GM23338 (cell line): Measurements from ENCODE around the gene FARP1. TPM values are rescaled to one million over a fixed set of nuclear protein-coding genes. Genes with fewer than 3 reads are reported as not detected.

Experiments
- ATAC-seq: fragments of 200-7000 bp; cut with Tn5 transposase; 3 replicates; pipeline ENCODE4 v1.9.1; 2020
- DNase-seq: peaks from one replicate; pipeline ENCODE4 v3.0.0-alpha.2; 2015; ENCODE audit warnings: low spot score
- H2AFZ ChIP-seq: fragments of 200-600 bp; sonication (generic); 2 replicates; pipeline ENCODE4 v1.8.0; 2016; ENCODE audit warnings: antibody characterized with exemption, mild to moderate bottlenecking, moderate library complexity
- H3F3A ChIP-seq: fragments of 200-600 bp; sonication (generic); replicated peaks from 2 replicates; pipeline ENCODE4 v1.8.0; 2017; ENCODE audit warnings: antibody characterized with exemption, mixed run types, low read depth
- H3K27ac ChIP-seq: fragments of 200-600 bp; sonication (generic); 2 replicates; pipeline ENCODE4 v1.6.1; 2016; ENCODE audit warnings: low read depth
- H3K27me3 ChIP-seq: fragments of 200-600 bp; sonication (generic); 2 replicates; pipeline ENCODE4 v1.8.0; 2016; ENCODE audit warnings: mild to moderate bottlenecking, mixed run types, moderate library complexity; ENCODE audit not compliant: insufficient read depth
- H3K36me3 ChIP-seq: fragments of 200-600 bp; sonication (generic); 2 replicates; pipeline ENCODE4 v1.8.0; 2016; ENCODE audit warnings: mild to moderate bottlenecking; ENCODE audit not compliant: insufficient read depth
- H3K4me1 ChIP-seq: fragments of 200-600 bp; sonication (generic); 2 replicates; pipeline ENCODE4 v1.8.0; 2016; ENCODE audit warnings: mild to moderate bottlenecking, moderate library complexity; ENCODE audit not compliant: insufficient read depth
- H3K4me2 ChIP-seq: fragments of 200-600 bp; sonication (generic); 2 replicates; pipeline ENCODE4 v1.7.1; 2017; ENCODE audit warnings: mixed run types
- H3K4me3 ChIP-seq: fragments of 200-600 bp; sonication (generic); 2 replicates; pipeline ENCODE4 v1.6.1; 2016; ENCODE audit warnings: mixed run types
- H3K79me2 ChIP-seq: fragments of 200-600 bp; sonication (generic); replicated peaks from 2 replicates; pipeline ENCODE4 v1.8.0; 2017; ENCODE audit warnings: mild to moderate bottlenecking; ENCODE audit not compliant: insufficient read depth
- H3K9me2 ChIP-seq: fragments of 200-600 bp; sonication (generic); 2 replicates; pipeline ENCODE4 v1.8.0; 2017; ENCODE audit not compliant: insufficient read depth
- H4K20me1 ChIP-seq: fragments of 200-600 bp; sonication (generic); replicated peaks from 2 replicates; pipeline ENCODE4 v1.8.0; 2017; ENCODE audit warnings: mild to moderate bottlenecking; ENCODE audit not compliant: insufficient read depth
- H3K27ac Mint-ChIP-seq: 2 replicates; pipeline ENCODE4 v1.8.0; 2020; ENCODE audit warnings: inconsistent platforms, mild to moderate bottlenecking, moderate library complexity, mixed read lengths
- H3K27me3 Mint-ChIP-seq: 3 replicates; pipeline ENCODE4 v1.8.0; 2022; ENCODE audit warnings: low read depth, mild to moderate bottlenecking, moderate library complexity, mixed read lengths, inconsistent platforms; ENCODE audit not compliant: insufficient read depth, poor library complexity
- H3K36me3 Mint-ChIP-seq: 3 replicates; pipeline ENCODE4 v1.8.0; 2021; ENCODE audit warnings: low read depth, mild to moderate bottlenecking, inconsistent platforms, moderate library complexity, mixed read lengths
- H3K4me1 Mint-ChIP-seq: 3 replicates; pipeline ENCODE4 v1.8.0; 2020; ENCODE audit warnings: mild to moderate bottlenecking, inconsistent platforms, mixed read lengths
- H3K4me3 Mint-ChIP-seq: 3 replicates; pipeline ENCODE4 v1.8.0; 2021; ENCODE audit warnings: moderate library complexity, mild to moderate bottlenecking, inconsistent platforms, mixed read lengths
- H3K9me3 Mint-ChIP-seq: 3 replicates; pipeline ENCODE4 v1.8.0; 2020; ENCODE audit warnings: moderate library complexity, mild to moderate bottlenecking, inconsistent platforms, mixed read lengths
- CREB1 ChIP-seq: fragments of 250-450 bp; sonication (Bioruptor Pico); IDR thresholded peaks from 2 replicates; pipeline ENCODE4 v1.5.0; 2020; ENCODE audit warnings: low read depth, mild to moderate bottlenecking, moderate library complexity
- CTCF ChIP-seq, 2 experiments: fragments of 200-600 bp in 1 of 2; sonication (generic) in 1 of 2; conservative IDR thresholded peaks; 2 replicates each; pipeline versions ENCODE4 v1.5.1 to v1.6.1; 2016 to 2017; ENCODE audit warnings: antibody characterized with exemption in 2 of 2, low read depth in 2 of 2, mild to moderate bottlenecking in 2 of 2, moderate library complexity in 1 of 2
- ETS1 ChIP-seq: IDR thresholded peaks from 2 replicates; pipeline ENCODE4 v1.6.1; 2016; ENCODE audit warnings: antibody characterized with exemption
- EZH2phosphoT487 ChIP-seq: fragments of 200-600 bp; sonication (generic); IDR thresholded peaks from one replicate; pipeline ENCODE4 v1.8.1; 2018; ENCODE audit warnings: antibody characterized with exemption; ENCODE audit not compliant: unreplicated experiment
- STAT1 ChIP-seq: IDR thresholded peaks from one replicate; pipeline ENCODE4 v1.6.1; 2016; ENCODE audit warnings: antibody characterized with exemption; ENCODE audit not compliant: unreplicated experiment
- ZNF114 ChIP-seq: fragments of 250-450 bp; sonication (Bioruptor Pico); IDR thresholded peaks from 2 replicates; pipeline ENCODE4 v1.5.0; 2020; ENCODE audit warnings: mild to moderate bottlenecking, moderate library complexity
- ZNF331 ChIP-seq: fragments of 250-450 bp; sonication (Bioruptor Pico); IDR thresholded peaks from 2 replicates; pipeline ENCODE4 v1.5.0; 2020; ENCODE audit warnings: low read depth, mild to moderate bottlenecking, moderate library complexity
- polyA plus RNA-seq: library from polyadenylated mRNA; unstranded; fragments of >200 nt; fragmentation: Nextera tagmentation; extraction: Ambion mirVana; gene quantifications from 2 replicates; pipeline ENCODE4 v1.2.1, GENCODE V29; 2016
- total RNA-seq: library from RNA; depleted of rRNA; stranded (reverse); fragments of >200 nt; shearing (Covaris generic); gene quantifications from 2 replicates; pipeline ENCODE4 v1.2.3, GENCODE V29; 2014
- TF ChIP-seq, protein P1 (sequence below): IDR thresholded peaks from one replicate; pipeline ENCODE4 v1.6.1; 2018; ENCODE audit warnings: antibody characterized with exemption; ENCODE audit not compliant: unreplicated experiment

FARP1 gene
- total and polyA plus RNA-seq, 2 experiments from 2014 or later = 53.6 to 82.5 TPM

GRCh38 chr13:98485561-98485960 lies 342.7 kb downstream of the FARP1 start:
- peaks cover 9% of the 10 kb centered on the region; the same call in 2 of the 3 replicates for H3K36me3 Mint-ChIP-seq
- H3K9me3 Mint-ChIP-seq = no peaks in the 10 kb centered on the region
- H3K27me3 Mint-ChIP-seq = peaks cover 11% of the 10 kb centered on the region
- H2AFZ ChIP-seq = no peak overlapping the region
- peak overlapping the region; percentile 95 for H3K27ac Mint-ChIP-seq
- H3K4me1 Mint-ChIP-seq = peaks cover 90% of the 10 kb centered on the region
- H3K4me2 ChIP-seq = peak overlapping the region; percentile 67
- peaks cover 8% of the 10 kb centered on the region; the same call in 1 of the 2 replicates for H3F3A ChIP-seq
- DNase-seq (no peak), ATAC-seq (no peak)
- H3K4me3 ChIP-seq = no peak overlapping the region
- peaks cover 83% of the 10 kb centered on the region for H3K4me1 ChIP-seq
- peaks cover 99% of the 10 kb centered on the region for H3K79me2 ChIP-seq
- H3K36me3 ChIP-seq = peaks cover 3% of the 10 kb centered on the region; the same call in 1 of the 2 replicates
- peak overlapping the region; percentile 54; the same call in 2 of the 3 replicates for H3K4me3 Mint-ChIP-seq
- no peak for TF ChIP-seq ZNF331 (CRISPR knock-in tag)
- TF ChIP-seq, protein P1, sequence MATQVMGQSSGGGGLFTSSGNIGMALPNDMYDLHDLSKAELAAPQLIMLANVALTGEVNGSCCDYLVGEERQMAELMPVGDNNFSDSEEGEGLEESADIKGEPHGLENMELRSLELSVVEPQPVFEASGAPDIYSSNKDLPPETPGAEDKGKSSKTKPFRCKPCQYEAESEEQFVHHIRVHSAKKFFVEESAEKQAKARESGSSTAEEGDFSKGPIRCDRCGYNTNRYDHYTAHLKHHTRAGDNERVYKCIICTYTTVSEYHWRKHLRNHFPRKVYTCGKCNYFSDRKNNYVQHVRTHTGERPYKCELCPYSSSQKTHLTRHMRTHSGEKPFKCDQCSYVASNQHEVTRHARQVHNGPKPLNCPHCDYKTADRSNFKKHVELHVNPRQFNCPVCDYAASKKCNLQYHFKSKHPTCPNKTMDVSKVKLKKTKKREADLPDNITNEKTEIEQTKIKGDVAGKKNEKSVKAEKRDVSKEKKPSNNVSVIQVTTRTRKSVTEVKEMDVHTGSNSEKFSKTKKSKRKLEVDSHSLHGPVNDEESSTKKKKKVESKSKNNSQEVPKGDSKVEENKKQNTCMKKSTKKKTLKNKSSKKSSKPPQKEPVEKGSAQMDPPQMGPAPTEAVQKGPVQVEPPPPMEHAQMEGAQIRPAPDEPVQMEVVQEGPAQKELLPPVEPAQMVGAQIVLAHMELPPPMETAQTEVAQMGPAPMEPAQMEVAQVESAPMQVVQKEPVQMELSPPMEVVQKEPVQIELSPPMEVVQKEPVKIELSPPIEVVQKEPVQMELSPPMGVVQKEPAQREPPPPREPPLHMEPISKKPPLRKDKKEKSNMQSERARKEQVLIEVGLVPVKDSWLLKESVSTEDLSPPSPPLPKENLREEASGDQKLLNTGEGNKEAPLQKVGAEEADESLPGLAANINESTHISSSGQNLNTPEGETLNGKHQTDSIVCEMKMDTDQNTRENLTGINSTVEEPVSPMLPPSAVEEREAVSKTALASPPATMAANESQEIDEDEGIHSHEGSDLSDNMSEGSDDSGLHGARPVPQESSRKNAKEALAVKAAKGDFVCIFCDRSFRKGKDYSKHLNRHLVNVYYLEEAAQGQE = no peak
- TF ChIP-seq EZH2phosphoT487 = no peak
- no peak for TF ChIP-seq ZNF114 (CRISPR knock-in tag)
- TF ChIP-seq CTCF (conservative IDR thresholded peaks at IDR 0.05; ENCODE audit: low read depth in 2 of 2) = no peak
- TF ChIP-seq STAT1 = no peak
- no peaks in the 10 kb centered on the region for H3K9me2 ChIP-seq
- no peaks in the 10 kb centered on the region for H3K27me3 ChIP-seq
- peaks cover 78% of the 10 kb centered on the region for H4K20me1 ChIP-seq
- peak overlapping the region; percentile 92 for H3K27ac ChIP-seq

- Histone ChIP-seq H3K36me3 (peaks cover 3% of the 10 kb centered on the region; the same call in 1 of the 2 replicates), H2AFZ (no peak overlapping the region), H3F3A (peaks cover 8% of the 10 kb centered on the region; the same call in 1 of the 2 replicates), H3K4me1 (peaks cover 90% of the 10 kb centered on the region), H3K4me3 (no peak overlapping the region), H3K27ac (peak overlapping the region; percentile 92; the same call in 1 of the 2 replicates), H3K4me2 (no peak overlapping the region), H3K27me3 (no peaks in the 10 kb centered on the region), H3K9me2 (no peaks in the 10 kb centered on the region), H3K79me2 (peaks cover 99% of the 10 kb centered on the region), H4K20me1 (peaks cover 79% of the 10 kb centered on the region)
- ATAC-seq (no peak), DNase-seq (no peak)
- Mint-ChIP-seq H3K9me3 (no peaks in the 10 kb centered on the region), H3K4me3 (no peak overlapping the region), H3K4me1 (peaks cover 92% of the 10 kb centered on the region), H3K27ac (peak overlapping the region; percentile 22; the same call in 1 of the 2 replicates), H3K36me3 (peaks cover 3% of the 10 kb centered on the region; the same call in 2 of the 3 replicates), H3K27me3 (peaks cover 11% of the 10 kb centered on the region)
- TF ChIP-seq ZNF114 (CRISPR knock-in tag) (no peak), ETS1 (no peak), CREB1 (CRISPR knock-in tag) (no peak)
These were observed 343.5 kb downstream of the FARP1 start for GRCh38 chr13:98486412-98486811.
